ENCODE data around the gene CTSA.

CTSA gene

DNA sequence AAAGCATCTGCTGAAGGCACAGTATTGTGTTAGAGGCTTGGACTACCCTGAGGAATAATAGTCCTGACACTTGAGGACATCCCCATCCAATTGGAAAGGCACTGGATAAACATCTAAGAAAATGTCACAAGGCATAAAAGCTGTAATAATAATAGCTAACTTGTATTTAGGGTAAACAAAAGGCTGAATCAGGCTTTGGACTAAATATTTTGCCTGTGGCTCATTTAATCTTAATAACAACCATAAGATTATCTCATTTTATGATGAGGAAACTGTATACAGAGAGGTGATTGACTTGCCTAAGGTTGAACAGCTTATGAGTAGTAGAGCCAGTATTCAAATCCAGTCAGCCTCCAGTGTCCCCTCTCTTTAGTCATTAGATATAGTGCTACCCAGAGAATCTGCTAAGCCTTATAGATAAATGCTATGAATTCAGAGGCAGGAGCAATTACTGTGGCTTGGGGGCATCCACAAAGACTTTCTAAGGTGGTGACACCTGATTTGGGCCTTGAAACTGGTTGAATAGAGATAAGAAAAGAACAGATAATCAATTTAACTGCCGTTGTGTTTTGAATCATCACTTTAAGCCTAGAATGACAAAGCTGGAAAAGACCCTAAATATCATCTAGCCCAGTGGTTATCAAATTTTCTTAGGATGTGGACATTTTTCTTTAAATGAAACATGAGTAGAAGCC is 17.6 kb upstream of the CTSA start:
- TF ChIP-seq, protein P1, sequence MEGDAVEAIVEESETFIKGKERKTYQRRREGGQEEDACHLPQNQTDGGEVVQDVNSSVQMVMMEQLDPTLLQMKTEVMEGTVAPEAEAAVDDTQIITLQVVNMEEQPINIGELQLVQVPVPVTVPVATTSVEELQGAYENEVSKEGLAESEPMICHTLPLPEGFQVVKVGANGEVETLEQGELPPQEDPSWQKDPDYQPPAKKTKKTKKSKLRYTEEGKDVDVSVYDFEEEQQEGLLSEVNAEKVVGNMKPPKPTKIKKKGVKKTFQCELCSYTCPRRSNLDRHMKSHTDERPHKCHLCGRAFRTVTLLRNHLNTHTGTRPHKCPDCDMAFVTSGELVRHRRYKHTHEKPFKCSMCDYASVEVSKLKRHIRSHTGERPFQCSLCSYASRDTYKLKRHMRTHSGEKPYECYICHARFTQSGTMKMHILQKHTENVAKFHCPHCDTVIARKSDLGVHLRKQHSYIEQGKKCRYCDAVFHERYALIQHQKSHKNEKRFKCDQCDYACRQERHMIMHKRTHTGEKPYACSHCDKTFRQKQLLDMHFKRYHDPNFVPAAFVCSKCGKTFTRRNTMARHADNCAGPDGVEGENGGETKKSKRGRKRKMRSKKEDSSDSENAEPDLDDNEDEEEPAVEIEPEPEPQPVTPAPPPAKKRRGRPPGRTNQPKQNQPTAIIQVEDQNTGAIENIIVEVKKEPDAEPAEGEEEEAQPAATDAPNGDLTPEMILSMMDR (IDR thresholded peaks at IDR 0.05) = no peak

DNA sequence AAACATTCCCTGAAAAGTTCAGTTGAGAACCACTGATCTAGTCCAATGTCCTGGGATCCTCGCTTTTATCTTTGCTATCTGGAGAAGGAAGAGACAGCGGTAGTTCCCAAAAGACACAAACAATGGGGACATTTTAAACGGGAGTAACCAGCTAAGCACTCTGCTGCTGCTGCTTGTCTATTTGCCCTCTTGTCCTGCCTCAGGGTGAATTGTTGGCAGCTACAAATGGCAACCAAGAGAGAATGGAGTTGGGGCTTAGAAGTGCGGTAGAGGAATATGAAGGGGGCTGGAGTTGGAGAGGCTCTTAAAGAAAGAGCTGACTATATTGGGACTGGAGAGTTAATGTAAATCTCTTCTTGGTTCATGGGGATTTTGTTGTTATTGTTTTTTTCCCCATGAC is 16.6 kb upstream of the CTSA start:
- TF ChIP-seq, protein P1 (IDR thresholded peaks at IDR 0.05) = no peak

DNA sequence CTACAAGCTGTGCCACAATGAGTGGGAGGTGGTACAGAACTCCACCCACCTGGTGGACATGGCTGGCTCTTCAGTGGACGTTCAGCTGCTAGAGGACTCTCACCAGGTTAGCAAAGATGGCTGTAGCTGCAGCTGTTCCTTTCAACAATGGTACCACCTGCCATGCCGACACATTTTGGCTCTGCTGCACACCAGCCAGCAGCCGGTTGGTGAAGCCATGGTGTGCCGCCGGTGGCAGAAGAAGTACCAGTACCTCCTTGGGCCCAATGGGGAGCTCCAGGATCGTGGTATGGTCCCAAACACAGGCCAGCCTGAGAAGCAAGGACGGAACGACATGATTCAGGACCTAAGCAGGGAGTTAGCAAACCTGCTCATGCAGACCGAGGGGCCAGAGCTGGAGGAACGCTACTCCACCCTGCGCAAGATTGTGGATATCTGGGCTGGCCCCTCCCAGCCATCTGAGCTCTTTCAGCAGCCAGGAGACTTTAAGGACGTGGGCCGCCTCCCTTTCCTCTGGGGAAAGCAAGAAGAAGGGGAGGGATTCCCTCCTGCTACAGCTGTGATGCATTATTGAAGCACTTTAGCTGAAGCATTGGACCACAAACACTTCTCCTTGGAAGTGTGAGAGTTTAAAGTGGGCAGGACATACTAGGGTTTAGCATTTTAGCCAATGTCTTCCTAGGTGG is 12.9 kb upstream of the CTSA start:
- TF ChIP-seq, protein P1 (IDR thresholded peaks at IDR 0.05) = no peak

DNA sequence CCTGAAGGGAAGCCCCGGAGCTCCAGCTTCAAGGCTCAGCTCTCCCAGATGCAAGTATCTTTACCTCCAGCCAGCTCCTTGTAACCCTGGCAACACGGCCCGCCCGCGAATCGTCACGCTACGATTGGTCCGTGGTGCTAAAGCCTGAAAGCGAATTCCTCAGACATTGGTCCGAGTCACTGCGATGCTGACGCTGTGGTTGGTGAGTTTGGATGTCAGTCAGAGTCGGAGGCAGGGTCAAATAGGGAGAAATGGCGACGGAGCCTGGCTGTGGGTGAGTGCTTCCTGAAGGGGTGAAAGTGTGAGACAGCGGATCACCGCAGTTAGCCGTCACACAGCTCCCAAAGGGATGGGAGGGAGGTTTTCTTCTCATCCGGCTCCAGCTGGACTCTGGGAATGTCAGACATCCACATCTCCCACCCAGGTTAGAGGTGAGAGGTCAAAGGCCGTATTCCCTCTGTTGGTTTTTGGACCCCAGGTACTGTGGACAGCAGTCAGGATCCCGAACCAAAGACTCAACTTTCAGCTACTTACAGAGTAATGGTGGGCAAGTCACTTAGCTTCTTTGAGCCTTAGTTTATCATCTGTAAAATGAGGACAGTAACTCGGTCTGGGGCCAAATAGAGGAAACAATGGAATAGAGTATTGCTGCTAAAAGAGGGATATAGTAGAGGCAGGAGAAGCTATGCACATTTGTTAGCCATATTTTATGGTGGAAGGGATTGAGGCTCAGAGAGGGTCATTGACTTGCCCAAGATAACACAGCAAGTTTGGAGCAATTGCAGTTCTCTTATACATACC is 9.9 kb upstream of the CTSA start, which contains the start of gene ZSWIM1:
Gene ZSWIM1, plus strand, starts transcription at position 240 of the 801 bp plus-strand sequence. CDS start 1,366 bp downstream, outside the sequence.
- TF ChIP-seq, protein P1 (IDR thresholded peaks at IDR 0.05) = no peak

DNA sequence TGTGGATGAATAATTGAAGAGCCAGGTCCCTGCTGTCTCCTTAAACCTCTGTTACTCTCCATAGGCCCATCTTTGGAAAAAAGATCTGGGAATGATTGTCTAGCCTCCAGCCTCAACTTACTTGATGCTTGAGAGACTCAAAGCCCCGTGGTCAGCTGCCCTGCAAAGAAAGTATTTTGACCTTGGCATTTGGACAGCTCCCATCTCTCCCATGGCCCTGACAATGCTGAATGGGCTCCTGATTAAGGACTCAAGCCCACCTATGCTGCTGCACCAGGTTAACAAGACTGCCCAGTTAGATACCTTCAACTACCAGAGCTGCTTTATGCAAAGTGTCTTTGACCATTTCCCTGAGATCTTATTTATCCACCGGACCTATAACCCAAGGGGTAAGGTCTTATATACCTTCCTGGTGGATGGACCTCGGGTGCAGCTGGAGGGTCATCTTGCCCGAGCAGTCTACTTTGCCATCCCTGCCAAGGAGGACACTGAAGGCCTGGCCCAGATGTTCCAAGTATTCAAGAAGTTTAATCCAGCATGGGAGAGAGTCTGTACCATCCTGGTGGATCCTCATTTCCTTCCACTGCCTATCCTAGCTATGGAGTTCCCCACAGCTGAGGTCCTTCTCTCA is 8.6 kb upstream of the CTSA start:
- TF ChIP-seq, protein P1 (IDR thresholded peaks at IDR 0.05) = no peak

DNA sequence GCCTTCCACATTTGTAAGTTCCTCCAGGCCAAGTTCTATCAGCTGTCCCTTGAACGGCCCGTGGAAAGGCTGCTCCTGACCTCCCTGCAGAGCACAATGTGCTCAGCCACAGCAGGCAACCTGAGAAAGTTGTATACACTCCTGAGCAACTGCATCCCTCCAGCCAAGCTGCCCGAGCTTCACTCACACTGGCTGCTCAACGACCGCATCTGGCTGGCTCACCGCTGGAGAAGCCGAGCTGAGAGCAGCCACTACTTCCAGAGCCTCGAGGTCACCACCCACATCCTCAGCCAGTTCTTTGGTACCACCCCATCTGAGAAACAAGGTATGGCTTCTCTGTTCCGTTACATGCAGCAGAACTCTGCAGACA is 8.1 kb upstream of the CTSA start:
- TF ChIP-seq, protein P1 (IDR thresholded peaks at IDR 0.05) = no peak
